HT1080 (cell line): ENCODE measurements around the gene MYO1D. TPM values are rescaled to one million over a fixed set of nuclear protein-coding genes. Genes with fewer than 3 reads are reported as not detected.

ENCODE experiments used
- DNase-seq: peaks from one replicate; pipeline ENCODE4 v3.0.0-alpha.2; 2015; ENCODE audit warnings: low read depth
- total RNA-seq: library from RNA; depleted of rRNA; stranded (reverse); fragments of >200 nt; shearing (Covaris generic); gene quantifications from 2 replicates; pipeline ENCODE4 v1.2.3, GENCODE V29; 2014

Gene MYO1D
- total RNA-seq, 1 experiment from 2014 or later: 4.5 TPM

- DNase-seq: no peak
These were observed 361.1 kb downstream of the MYO1D start for GRCh38 chr17:32515677-32516383.

- DNase-seq: no peak
These were observed 362.3 kb downstream of the MYO1D start for GRCh38 chr17:32514606-32515005.

- DNase-seq: no peak
These were observed 363.3 kb downstream of the MYO1D start for GRCh38 chr17:32513579-32513978.

- DNase-seq: no peak
These were observed 364.6 kb downstream of the MYO1D start for GRCh38 chr17:32512328-32512727.

- DNase-seq: no peak
These were observed 366.5 kb downstream of the MYO1D start for GRCh38 chr17:32510466-32510865.

GRCh38 chr17:32508926-32509325, 368.0 kb downstream of the MYO1D start:
- DNase-seq: no peak

- DNase-seq: no peak
These were observed 372.5 kb downstream of the MYO1D start for GRCh38 chr17:32504166-32504990.

GRCh38 chr17:32503251-32504165, 373.4 kb downstream of the MYO1D start:
- DNase-seq: peak; percentile 39

- no peak for DNase-seq
These were observed 374.2 kb downstream of the MYO1D start for GRCh38 chr17:32502710-32503109.

GRCh38 chr17:32502013-32502412, 374.9 kb downstream of the MYO1D start:
- DNase-seq: no peak

- DNase-seq: no peak
These were observed 378.5 kb downstream of the MYO1D start for GRCh38 chr17:32498391-32498790.

GRCh38 chr17:32497431-32498205, 379.3 kb downstream of the MYO1D start:
- DNase-seq: peak; percentile 44

- DNase-seq: peak; percentile 84
These were observed 380.4 kb downstream of the MYO1D start for GRCh38 chr17:32496395-32497073.

GRCh38 chr17:32495359-32496231, 381.3 kb downstream of the MYO1D start:
- DNase-seq: no peak

GRCh38 chr17:32494621-32495358, 382.1 kb downstream of the MYO1D start:
- DNase-seq: no peak

- no peak for DNase-seq
These were observed 382.9 kb downstream of the MYO1D start for GRCh38 chr17:32493976-32494513.

GRCh38 chr17:32493571-32493970, 383.4 kb downstream of the MYO1D start:
- no peak for DNase-seq

- DNase-seq: no peak
These were observed 384.2 kb downstream of the MYO1D start for GRCh38 chr17:32492648-32493289.
